ENCODE data around the gene TM4SF1. TPM values are rescaled to one million over a fixed set of nuclear protein-coding genes. Genes with fewer than 3 reads are reported as not detected.

Gene TM4SF1, protein sequence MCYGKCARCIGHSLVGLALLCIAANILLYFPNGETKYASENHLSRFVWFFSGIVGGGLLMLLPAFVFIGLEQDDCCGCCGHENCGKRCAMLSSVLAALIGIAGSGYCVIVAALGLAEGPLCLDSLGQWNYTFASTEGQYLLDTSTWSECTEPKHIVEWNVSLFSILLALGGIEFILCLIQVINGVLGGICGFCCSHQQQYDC
- total RNA-seq = 1,046 and 1,242 TPM in 2 replicates

GRCh38 chr3:149377408-149378364 lies at the start of gene TM4SF1:
Gene TM4SF1, minus strand, starts transcription at chr3:149377649. Its CDS starts 102 bp downstream, at chr3:149377547.
- DNase-seq (ENCODE audit: low read depth in 2 of 2) = peak; percentile 87 to 99

DNA sequence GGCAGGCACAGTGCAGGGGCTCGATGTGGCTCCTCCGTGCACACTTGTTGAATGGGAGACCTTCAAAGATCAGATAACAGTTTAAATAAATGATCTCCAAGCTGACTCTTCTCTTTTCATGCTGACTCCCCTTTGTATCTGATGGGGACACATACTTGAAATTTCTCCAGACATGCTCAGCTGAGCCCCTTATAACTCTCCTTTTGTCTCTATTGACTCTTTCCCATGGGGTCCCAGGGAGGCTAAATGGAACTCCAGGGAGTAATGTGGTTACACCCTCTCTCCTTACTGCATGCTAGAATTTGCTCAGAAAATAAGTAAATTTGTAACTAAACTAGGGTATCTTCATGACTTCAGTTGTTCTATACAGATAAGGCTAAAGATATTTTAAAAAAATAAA lies 48.9 kb upstream of the TM4SF1 start:
- no peak for DNase-seq (ENCODE audit: low read depth in 2 of 2)

- DNase-seq (ENCODE audit: low read depth in 2 of 2) = peak; percentile 62 to 67
Observed at GRCh38 chr3:149424918-149425317, 47.5 kb upstream of the TM4SF1 start.

GRCh38 chr3:149421764-149422163 lies 44.3 kb upstream of the TM4SF1 start:
- no peak for DNase-seq (ENCODE audit: low read depth in 2 of 2)

- no peak for DNase-seq (ENCODE audit: low read depth in 2 of 2)
Observed at GRCh38 chr3:149419816-149420215, 42.4 kb upstream of the TM4SF1 start.

- no peak for DNase-seq (ENCODE audit: low read depth in 2 of 2)
Observed at GRCh38 chr3:149417727-149418126, 40.3 kb upstream of the TM4SF1 start.

GRCh38 chr3:149417174-149417573 lies 39.7 kb upstream of the TM4SF1 start:
- no peak for DNase-seq (ENCODE audit: low read depth in 2 of 2)

GRCh38 chr3:149415484-149415883 lies 38.0 kb upstream of the TM4SF1 start:
- no peak for DNase-seq (ENCODE audit: low read depth in 2 of 2)

DNA sequence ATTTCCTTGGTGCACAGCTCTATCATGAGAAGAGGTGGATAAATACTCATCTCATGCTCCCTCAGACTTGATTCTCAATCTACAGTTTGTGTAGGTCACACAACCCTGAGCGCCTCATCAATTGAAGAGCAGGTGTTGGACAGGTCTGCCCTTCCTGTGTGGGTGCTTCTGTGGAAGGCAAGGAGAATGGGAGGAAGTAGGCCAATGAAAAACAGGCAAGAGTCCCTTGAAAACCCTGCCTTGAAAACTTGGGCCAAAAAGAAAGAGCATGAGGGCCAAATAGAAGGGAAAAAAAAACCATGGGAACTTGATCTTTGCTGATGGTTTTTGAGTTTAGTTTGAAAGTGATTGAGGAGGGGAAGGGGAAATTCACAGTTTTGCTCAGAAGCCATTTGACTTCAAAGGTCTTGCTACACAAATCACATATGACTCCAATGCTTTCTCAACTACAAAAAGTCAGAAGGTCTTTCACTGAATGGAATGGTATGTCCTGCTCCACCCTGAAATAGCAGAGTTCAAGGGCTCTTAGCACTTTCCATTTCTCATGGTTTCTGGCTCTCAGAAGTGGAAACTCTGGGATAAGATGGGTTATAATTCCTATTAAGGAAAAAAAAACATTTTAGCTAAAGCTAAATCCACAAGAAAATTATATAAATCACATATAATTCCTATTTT lies 37.2 kb upstream of the TM4SF1 start:
- DNase-seq (ENCODE audit: low read depth in 2 of 2) = peak in 1 of 2 donors; percentile 49

- DNase-seq (ENCODE audit: low read depth in 2 of 2) = no peak
Observed at GRCh38 chr3:149411583-149411982, 34.1 kb upstream of the TM4SF1 start.

- DNase-seq (ENCODE audit: low read depth in 2 of 2) = no peak
Observed at GRCh38 chr3:149409351-149409750, 31.9 kb upstream of the TM4SF1 start.

- no peak for DNase-seq (ENCODE audit: low read depth in 2 of 2)
Observed at GRCh38 chr3:149407898-149408297, 30.4 kb upstream of the TM4SF1 start.

DNA sequence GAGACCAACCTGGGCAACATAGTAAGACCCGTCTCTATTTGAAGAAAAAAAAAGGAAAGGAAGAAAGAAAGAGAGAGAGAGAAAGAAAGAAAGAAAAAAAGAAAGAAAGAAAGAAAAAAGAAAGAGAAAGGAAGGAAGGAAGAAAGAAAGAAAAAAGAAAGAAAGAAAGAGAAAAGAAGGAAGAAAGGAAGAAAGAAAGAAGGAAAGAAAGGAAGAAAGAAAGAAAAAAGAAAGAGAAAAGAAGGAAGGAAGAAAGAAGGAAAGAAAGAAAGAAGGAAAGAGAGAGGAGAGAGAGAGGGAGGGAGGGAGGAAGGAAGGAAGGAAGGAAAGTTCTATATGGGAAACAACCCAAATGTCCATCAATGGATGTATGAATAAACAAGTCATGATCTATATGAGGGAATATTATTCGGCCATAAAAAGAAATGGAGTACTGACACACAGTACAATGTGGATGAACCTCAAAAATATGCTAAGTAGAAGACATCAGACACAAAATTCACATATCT lies 28.8 kb upstream of the TM4SF1 start:
- DNase-seq (ENCODE audit: low read depth in 2 of 2) = no peak

DNA sequence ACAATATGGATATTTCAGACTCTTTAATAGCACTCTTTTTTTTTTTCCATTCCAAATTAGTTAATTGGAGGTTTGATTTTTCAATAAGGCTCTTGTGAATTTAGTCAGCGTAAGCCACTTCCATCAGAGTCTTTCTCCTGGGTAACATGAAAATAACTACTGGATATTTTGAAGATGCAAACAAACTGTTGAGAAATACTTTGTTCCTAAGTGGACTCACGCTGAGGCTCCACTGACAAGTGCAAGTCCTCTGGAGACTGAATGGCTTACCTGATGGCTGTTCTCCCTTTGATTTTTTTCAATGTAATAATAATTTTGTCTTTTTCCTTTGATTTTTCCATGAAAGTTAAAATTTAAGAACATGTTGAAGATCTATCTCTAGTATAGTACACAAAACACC lies 26.0 kb upstream of the TM4SF1 start:
- no peak for DNase-seq (ENCODE audit: low read depth in 2 of 2)

- DNase-seq (ENCODE audit: low read depth in 2 of 2) = no peak
Observed at GRCh38 chr3:149402481-149402880, 25.0 kb upstream of the TM4SF1 start.

DNA sequence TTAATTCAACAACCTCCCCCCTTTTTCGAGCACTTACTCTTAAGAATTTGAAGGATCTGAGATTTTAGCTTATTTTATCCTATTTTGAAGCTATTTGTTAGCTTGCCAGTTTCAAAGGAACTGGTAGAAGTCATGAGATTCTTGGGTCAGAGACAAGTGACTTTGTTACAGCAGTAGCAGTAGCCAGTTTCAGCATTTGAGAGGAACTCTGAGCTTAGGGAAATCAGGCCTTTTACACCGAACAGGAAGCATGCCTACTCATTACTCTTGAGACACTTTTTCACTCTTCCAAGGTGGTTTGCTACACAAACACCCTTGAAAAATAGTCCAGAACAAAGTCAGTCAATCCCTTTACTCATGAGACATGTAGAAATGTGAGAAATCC lies 24.5 kb upstream of the TM4SF1 start:
- peak in 1 of 2 donors; percentile 48 for DNase-seq (ENCODE audit: low read depth in 2 of 2)

GRCh38 chr3:149401212-149401925 lies 23.9 kb upstream of the TM4SF1 start:
- peak in 1 of 2 donors; percentile 72 for DNase-seq (ENCODE audit: low read depth in 2 of 2)

DNA sequence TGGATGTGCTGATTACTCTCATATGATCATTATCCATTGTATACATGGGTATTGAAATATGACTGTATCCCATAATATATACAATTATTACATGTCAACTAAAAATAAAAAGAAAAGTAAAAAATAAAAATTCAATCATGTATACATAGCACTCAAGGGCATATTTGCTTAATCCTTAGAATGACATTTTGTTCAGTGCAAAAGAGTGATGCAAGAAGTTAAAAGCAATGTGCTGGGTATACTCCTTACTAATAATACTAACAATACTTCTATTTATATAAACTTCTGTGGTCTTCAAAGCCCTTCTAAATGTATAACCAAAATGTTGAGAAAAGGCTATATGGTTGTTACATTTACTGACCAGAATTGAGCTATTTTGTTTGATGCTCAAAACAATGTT lies 23.2 kb upstream of the TM4SF1 start:
- DNase-seq (ENCODE audit: low read depth in 2 of 2) = no peak

- DNase-seq (ENCODE audit: low read depth in 2 of 2) = no peak
Observed at GRCh38 chr3:149398296-149398695, 20.8 kb upstream of the TM4SF1 start.

DNA sequence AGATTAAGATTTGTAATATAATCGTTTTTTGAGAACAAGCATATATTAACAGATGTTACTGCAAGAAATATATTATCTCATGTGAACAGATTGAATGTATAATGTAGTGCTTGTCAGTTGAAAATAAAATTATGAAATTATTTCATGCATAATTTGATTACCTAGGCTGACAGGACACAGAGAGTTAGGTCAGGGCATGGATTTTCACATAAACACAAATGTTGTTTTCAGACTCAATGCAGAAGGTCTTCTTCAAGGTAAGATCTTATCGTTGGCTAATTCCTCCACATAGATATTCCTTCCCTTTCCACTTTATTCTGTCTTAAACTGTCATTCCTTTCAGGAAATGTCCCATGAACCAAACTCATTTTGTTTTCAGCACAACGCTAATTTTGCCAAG lies 20.1 kb upstream of the TM4SF1 start:
- DNase-seq (ENCODE audit: low read depth in 2 of 2) = no peak

DNA sequence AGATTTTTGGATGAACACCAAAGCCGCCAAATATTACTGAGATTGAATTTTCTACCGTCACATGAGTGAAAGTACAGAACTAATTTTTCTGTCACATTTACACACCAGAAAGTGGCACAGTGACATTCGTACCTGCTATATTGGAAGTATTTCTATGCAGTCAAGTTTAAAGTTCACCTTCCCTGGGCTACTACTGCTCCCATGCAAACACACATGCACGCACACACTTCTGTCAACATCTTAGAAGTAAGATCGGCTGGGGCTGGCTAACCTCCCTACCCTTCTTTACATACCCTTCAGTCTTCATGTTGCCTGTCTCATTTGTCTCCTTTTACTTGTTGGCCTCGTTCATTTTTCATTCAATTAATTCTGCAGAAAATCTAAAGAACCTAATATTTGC lies 19.0 kb upstream of the TM4SF1 start:
- DNase-seq (ENCODE audit: low read depth in 2 of 2) = no peak
